KBM-7 (cell line): ENCODE measurements around the gene DLG2.
"Not testable (repeated sequence)": the region's sequence is repeated elsewhere in the genome, so short reads cannot be mapped to it uniquely, and the experiment has no call there.

Experiments
- DNase-seq: peaks from one replicate; pipeline ENCODE4 v3.0.0-alpha.2; 2015
- in situ Hi-C: fragments of 300-500 bp; cut with MboI; formaldehyde crosslinking; loops from 2 replicates; pipeline ENCODE4 v1.14.3; 2020; ENCODE audit warnings: low sequenced_read_pairs, low pct_unique_long_range_greater_than_20kb, mixed read lengths

DLG2 gene

DNA sequence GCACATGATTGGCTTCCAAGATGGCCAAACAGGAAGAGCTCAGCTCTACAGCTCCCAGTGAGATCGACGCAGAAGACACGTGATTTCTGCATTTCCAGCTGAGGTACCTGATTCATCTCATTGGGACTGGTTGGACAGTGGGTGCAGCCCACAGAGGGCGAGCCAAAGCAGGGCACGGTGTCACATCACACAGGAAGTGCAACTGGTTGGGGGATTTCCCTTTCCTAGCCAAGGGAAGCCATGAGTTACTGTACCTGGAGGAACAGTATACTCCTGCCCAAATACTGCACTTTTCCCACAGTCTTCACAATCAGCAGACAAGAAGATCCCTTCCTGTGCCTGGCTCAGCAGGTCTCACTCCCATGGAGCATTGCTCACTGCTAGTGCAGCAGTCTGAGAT is 131.2 kb downstream of the DLG2 start:
- DNase-seq = no peak
- in situ Hi-C loops = no loop called here

DNA sequence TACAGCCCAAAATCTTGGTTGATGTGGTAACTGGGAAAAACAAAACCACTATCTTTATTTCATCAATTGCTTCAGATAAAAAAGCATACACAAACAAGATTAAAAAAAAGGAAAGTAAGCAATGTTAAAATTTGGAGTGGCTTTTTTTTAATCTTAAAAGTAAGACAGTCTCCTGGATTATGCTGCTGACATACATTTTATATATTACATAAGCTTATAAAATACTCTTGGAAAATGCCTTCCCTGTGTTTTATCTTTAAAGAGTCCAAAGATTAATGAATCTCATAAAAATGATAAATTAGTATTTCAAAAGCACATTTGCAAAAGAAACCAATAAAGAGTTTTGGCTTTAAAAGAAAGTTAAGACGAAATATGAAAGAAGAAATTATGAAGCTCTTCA is 132.7 kb downstream of the DLG2 start:
- in situ Hi-C loops = no loop called here
- no peak for DNase-seq

DNA sequence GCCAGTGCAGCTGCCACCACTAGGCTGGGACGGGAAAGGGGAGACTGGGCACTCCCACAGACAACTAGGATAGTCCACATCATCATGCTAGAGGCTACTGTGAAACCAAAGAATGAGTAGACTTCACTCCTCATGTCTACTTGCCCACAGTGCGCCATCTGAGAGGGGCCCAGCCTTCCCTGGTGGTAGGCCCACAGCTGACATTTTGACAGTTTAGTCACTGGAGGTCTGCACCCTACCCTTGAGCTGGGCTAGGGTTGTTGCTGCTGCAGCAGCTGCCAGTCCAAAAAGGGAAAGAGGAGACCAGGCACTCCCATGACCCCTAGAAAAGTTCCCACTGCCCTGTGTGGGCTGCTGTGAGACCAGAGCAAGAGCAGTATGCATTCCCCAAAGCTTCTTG is 141.2 kb downstream of the DLG2 start:
- no peak for DNase-seq
- in situ Hi-C loops = no loop called here

DNA sequence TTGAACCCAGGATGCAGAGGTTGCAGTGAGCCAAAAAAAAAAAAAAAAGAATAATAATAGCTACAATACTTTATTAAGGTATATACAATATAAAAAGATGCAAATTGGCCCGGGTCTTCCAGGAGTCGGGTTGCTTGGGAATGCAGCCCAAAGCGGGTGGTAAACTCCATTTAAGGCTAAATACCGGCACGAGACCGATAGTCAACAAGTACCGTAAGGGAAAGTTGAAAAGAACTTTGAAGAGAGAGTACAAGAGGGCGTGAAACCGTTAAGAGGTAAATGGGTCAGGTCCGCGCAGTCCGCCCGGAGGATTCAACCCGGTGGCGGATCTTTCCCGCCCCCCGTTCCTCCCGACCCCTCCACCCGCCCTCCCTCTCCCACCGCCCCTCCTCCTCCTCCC is 143.3 kb downstream of the DLG2 start:
- DNase-seq = no peak
- in situ Hi-C loops = no loop called here

DNA sequence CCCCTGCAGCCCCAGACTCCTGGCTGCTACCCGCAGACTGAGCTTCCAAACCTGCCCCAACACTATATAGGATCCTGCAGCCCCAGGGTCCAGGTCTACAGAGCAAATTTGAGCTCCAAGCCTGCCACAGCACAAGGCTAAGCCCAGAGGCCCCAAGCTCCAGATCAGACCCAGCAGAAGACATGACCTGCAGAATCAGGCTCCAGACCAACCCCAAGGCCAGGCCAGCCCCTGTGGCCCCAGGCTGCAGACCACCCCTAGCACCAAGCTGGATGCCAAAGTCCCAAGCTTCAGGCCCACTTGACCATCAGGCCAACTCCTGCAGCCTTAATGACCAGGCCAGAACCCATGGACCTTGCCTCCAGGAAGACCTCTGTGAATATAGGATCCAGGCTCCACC is 145.3 kb downstream of the DLG2 start:
- in situ Hi-C loops = no loop called here
- DNase-seq = no peak

DNA sequence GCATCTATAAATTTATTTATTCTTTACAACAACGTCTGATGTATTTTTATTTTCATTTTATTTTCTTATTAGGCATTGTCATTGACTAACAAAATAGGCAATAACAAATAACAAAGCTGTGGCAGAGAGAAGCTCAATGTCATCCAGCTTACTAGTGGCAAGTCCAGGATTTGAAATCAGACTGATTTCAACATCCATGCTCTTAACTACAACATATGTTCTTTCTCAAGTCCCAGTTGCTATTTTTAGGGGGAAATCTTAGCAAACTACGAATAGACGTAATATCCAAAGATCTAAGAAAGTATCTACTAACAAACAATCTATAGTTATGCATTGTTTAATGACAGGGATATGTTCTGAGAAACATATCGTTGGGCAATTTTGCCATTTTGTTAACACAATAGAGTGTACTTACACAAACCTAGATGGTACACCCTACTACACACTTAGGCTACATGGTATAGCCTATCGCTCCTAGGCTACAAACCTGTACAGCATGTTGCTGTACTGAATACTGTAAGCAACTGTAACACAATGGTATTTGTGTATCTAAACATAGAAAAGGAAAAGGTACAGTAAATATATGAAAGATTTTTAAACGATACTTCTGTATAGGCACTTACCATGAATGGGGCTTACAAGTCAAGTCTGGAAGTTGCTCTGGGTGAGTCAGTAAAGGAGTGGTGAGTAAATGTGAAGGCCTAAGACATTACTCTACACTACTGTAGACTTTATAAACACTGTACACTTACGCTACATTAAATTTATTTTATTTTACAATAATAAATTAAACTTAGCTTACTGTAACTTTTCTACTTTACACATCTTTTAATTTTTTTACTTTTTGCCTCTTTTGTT is 151.3 kb downstream of the DLG2 start:
- no peak for DNase-seq
- in situ Hi-C loops = no loop called here

DNA sequence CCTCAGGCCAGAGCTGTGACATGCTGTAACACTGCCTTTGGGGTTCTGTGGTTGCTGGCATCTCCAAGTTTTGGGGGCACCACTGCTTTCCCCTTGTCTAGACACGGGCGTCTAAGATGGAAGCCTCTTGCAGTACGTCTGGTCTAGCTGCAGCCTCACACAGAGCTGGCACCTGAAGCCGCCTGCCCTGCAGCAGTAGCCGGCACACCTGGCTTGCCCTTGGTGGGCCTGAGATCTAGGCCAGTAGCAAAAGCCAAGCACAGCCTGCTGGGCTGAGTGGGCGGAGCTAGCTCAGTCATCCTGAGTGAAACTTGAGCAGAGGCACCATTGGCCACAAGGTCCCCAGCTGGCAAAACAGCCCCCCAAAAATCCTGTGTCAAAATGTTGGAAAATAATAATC is 154.2 kb downstream of the DLG2 start:
- in situ Hi-C loops = no loop called here
- DNase-seq = no peak

DNA sequence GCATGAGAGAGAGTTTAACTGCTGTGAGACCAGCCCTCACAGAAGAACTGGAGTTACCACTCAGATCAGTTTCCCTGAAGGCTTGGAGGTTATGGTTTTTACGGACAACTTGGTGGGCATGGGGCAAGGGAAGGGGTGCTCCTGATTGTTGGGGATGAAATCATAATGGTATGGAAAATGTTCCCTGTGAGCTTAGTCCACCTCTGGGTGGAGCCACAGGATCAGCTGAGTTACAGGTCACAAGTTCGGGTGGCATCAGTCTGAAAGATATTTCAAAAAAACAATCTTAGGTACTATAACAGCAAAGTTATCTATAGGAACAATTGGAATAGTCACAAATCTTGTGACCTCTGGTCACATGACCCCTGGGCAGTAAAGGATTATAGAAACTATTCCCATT is 162.9 kb downstream of the DLG2 start:
- DNase-seq = peak; percentile 25
- in situ Hi-C loops = no loop called here

DNA sequence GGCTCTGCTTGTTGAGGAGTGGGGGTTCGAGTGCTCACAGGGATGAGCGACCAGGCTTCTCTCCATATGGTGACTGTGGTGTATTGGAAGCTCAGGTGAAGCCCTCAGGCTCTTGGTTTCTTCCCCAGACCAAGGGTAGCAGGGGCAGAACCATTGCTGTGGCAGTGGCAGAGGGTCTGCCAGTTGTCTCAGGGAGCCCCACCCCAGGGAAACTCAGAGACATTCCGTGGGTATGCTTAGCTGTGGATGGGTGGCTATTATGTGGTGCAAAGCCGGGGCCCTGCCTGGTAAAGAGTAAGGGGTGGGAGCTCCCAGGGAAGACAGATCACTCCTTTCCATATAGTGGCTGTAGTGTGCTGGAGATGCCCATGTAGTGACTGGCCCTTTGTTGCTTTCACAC is 167.8 kb downstream of the DLG2 start:
- no peak for DNase-seq
- in situ Hi-C loops = no loop called here

DNA sequence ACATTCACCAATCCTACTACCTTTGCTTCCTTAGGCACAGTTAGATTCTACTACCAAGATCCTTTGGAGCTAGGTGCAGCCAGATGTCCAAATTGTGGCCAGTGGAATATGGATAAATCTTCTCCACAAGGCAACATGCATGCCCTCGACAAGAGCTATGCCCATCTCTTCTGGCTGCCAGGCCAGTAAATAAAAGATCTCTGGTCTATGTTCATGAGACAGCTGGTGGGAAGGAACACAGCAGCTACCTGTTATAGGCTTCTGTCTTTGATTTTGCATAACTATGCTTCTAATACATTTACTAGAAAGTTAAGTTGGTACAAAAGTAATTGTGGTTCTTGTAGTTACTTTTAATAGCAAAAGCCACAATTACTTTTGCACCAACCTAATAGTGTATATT is 182.7 kb downstream of the DLG2 start:
- DNase-seq = no peak
- in situ Hi-C loops = no loop called here

DNA sequence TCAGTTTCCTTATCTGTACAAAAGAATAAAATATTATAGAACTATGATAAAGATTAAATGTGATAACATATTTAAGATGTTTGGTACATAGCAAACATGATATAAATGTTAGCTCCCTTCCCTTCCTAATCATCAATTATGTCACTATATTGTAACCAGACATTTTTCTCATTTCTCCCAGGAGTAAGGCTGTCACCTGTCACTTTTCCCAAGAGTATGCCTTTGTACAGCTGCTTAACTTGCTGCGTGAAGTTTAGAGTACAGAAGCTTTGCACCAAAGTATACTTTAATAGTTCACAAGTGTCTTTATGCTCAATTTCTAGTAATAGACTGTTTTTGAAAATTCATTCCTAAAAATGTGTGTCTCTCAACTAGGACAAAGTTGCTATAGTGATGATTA is 186.9 kb downstream of the DLG2 start:
- in situ Hi-C loops = no loop called here
- no peak for DNase-seq

DNA sequence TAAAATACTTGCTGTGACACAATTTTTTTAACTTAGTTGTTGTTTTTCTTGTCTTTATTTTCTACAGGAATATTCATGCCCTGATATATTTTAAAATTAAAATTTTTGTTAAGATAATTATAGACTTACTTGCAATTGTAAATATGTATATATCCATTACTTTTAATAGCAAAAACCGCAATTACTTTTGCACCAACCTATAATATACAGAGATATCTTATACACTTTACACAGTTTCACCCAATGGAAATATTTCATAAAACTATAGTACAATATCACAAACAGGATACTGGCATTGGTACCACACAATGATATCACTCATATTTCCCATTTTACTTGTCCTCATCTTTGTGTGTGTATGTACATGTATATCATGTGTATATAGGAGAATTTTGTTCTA is 188.8 kb downstream of the DLG2 start:
- DNase-seq = no peak
- in situ Hi-C loops = no loop called here

DNA sequence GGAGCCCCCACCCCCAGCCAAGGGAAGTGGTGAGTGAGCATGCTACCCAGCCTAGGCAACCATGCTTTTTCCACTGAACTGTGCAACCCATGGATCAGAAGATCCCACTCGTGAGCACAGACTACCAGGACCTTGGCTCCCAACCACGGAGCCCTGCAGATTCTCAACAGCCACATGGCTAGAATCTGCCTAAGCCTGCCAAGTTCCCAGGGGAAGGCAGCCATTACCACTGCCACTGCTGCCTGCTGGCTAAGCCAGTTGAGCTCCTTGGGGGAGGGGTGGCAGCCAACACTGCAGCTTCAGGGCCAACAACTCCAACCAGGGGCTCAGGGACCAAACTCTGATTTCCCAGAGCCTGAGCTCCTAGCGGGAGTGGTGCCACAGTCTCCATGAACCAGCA is 195.8 kb downstream of the DLG2 start:
- in situ Hi-C loops = no loop called here
- DNase-seq = no peak

DNA sequence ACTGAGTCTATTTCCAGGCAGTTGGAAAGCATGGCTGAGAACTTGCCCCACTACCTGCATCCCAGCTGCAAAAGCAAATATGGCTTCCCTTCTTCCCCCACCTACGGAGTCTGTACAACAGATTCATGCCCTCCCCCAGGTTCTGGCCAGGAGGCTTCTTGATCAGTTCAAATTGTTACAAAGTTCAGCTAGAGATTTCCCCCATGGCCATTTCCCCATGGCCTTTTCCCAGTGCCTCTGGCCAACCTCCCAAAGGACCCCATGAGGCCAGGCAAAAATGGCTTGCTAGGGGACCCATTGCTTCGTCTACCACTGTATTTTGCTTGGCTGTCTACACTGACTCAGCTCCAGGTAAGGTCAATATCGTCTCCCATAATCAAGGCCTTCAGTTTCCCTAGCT is 203.3 kb downstream of the DLG2 start:
- in situ Hi-C loops = no loop called here
- no peak for DNase-seq

DNA sequence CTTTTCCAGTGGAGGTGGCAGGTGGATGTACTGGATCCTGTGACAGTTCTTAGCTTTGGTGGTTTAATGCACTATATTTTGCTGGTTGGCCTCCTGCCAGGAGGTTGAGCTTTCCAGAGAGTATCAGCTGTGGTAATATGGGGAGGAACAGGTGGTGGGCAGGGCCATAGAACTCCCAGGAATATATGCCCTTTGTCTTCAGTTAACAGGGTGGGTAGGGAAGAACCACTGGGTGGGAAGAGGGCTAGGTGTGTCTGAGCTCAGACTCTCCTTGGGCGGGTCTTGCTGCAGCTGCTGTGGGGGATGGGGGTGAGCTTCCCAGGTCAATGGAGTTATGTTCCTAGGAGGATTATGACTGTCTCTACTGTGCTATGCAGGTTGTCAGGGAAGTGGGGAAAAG is 203.8 kb downstream of the DLG2 start:
- in situ Hi-C loops = no loop called here
- DNase-seq = no peak

DNA sequence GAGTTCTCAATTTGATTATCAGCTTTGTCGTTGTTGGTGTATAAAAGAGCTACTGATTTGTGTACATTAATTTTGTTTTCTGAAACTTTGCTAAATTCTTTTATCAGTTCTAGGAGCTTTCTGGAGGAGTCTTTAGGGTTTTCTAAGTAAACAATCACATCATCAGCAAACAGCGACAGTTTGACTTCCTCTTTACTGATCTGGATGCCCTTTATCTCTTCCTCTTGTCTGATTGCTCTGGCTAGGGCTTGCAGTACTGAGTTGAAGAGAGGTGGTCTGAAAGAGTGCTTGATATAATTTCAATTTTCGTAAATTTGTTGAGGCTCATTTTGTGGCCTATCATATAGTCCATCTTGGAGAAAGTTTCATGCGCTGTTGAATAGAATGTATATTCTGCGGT is 213.0 kb downstream of the DLG2 start:
- in situ Hi-C loops = no loop called here
- DNase-seq = peak; percentile 42

DNA sequence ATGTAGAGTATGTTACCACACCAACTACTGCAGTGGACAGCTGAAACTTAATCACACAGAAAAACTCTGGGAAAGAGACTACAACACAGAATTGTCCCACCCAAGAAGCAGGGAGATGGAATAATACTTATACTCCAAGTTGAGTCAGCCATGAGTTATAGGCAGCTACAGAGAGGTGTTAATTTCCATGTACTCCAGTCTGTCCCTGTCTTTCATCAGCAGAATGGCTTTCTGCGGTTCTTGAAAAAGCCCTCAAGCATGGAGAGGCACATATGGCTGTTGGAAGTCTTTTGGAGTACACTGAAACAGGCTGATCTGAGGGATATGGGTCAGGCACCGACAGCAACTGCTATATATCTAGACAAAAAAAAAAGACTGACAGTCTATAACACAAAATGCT is 219.5 kb downstream of the DLG2 start:
- DNase-seq = no peak
- in situ Hi-C loops = no loop called here

DNA sequence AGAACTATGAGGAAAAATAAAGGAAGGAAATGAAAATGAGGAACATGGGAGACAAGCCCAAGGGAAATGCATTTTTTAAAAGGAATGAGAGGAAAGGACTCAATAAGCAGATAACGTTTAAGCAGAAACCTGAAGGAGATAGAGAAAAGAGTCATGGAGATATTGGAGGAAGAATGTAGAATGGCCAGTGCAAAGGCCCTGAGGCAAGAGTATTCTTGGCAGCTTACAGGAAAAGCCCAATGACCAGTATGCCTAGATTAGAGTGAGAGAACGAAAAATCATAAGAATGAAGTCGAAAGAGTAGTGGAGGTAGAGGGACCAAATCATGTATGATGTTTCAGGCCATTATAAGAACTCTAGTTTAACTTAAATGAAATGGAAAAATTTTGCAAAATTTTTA is 220.3 kb downstream of the DLG2 start:
- DNase-seq = peak; percentile 15
- in situ Hi-C loops = no loop called here

DNA sequence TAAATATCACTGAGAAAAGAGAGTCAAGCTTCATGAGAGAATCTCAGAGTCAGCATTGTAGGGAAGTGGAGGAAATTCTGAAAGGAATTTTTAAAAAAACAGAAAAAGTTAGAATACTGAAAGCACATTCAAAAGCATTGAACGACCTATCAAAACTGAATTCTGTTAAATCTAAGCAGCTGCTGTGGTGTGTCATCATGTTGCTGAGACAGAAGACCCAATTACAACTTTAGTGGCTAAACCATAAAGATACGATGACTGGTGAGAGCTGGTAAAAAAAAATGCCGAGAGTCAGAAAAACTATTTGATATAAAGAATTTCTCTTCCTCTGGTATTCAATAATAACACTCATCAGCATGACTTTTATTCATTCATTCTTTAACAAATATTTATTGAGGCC is 220.8 kb downstream of the DLG2 start:
- no peak for DNase-seq
- in situ Hi-C loops = no loop called here

DNA sequence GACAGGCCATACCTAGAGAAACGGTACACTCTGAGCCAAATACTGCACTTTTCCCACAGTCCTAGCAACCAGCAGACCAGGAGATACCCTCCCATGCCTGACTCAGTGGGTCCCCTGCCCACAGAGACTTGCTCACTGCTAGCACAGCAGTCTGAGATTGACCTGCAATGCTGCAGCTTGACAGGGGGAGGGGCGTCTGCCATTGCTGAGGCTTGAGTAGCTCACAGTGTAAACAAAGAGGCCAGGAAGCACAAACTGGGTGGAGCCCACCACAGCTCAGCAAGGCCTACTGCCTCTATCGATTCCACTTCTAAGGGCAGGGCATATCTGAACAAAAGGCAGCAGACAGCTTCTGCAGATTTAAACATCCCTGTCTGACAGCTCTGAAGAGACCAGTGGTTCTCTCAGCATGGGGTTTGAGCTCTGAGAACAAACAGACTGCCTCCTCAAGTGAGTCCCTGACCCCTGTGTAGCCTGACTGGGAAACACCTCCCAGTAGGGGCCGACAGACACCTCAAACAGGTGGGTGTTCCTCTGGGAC is 231.6 kb downstream of the DLG2 start:
- in situ Hi-C loops, DNase-seq: not testable (repeated sequence)

DNA sequence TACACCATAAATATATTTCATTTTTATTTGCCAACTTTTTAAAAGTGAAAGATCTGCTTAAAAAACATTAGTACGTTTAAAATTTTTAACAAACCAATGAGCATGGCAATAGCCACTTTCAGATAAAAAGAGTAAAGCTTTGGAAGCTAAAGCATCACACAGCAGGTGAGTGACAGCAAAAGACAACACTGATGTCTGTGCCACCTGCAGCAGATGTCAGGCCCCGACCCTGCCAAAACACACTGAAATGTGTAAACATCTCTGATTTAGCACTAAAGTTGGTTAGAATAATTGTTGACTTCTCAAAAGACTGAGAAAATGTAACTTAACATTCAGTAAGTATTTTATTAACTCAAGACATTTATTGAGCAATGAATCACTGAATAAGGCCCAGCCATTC is 232.9 kb downstream of the DLG2 start:
- DNase-seq = no peak
- in situ Hi-C loops = no loop called here
